Measurements from ENCODE around the gene LRFN4.
"Not testable (repeated sequence)": the region's sequence is repeated elsewhere in the genome, so short reads cannot be mapped to it uniquely, and the experiment has no call there.

The LRFN4 gene

DNA sequence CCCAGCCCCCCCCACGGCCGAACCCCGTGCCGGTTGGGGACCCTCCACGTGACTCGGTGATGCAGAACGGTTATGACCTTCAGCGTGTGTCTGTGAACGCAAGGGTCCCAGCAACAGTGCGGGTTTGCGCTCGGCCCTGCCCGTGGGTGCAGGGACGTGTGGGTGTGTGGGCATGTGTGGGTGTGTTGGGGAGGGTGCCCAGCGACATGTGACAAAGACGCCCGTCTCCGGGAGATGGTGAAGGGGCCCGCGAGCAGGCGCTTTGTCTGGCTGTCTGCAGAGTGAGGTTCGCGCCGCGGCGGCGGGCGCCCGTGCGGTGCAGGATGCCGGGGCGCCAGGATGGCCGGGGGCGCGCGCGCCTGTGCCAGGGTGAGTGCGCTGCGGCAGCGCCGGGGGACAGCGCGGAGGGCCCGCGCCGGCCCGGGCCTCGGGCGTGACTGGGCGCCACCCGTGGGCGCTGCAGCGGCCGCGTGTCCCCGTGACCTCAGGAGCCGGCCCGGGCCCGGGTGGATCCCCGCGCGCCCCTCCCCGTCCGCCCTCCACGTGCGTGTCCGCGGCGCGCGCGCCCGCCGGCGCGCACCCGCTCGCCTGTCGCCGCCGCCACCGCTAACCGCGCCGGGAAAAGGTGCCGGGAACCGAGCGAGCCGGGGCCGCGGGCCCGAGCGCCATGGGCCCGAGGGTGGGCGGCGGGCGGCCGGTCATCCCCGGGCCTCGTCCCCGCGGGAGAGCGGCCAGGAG, at the start of gene LRFN4:
Gene LRFN4, plus strand, starts transcription at position 569 of the 738 bp plus-strand sequence. CDS start 681 bp downstream, outside the sequence.
- peak; percentile 59 to 95 for DNase-seq

GRCh38 chr11:66809592-66809991, 47.3 kb upstream of the LRFN4 start:
- no peak for DNase-seq

DNA sequence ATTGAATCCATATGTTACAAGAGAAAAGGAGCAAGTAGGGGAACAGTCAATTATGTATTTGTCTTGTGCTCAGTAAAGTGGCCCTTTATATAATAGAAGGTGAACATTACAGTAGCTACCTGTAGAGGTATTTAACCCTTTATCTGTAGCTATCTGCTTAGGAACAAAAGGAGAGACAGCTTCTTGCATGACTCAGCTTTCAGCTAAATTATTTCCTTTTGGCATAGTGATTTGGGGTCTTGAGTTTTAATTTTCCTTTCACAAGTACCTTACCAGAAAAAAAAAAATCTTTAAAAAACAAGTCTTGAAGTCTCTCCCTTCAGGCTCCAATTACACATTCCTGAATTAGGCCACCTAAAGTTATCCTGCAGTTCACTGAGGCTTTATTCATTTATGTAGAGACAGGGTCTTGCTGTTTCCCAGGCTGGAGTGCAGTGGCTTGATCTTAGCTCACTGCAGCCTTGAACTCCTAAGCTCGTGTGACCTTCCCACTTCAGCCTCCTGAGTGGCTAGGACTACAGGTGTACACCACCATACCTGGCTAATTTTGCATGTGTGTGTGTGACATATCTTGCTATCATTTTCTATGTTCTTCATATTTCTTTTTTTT, 46.2 kb upstream of the LRFN4 start:
- DNase-seq = no peak

DNA sequence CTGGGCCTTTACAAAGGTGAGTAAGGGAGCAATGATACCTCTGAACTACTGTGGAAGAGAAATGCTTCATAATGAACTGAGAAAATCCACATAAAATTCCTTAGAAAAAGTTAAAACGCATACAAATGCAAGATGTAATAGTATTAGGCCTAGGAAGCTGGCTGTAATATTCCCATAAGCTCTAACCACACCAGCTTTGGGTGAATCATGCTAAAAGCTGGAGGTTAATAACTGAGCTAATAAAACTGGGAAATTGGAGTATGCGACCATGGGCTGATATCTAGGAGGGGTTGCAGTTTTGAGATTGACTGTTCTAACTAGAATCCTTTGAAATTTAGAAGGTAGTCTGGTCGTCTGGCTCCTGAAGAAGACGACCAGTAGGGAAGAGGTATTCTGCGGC, 42.2 kb upstream of the LRFN4 start:
- DNase-seq = no peak

DNA sequence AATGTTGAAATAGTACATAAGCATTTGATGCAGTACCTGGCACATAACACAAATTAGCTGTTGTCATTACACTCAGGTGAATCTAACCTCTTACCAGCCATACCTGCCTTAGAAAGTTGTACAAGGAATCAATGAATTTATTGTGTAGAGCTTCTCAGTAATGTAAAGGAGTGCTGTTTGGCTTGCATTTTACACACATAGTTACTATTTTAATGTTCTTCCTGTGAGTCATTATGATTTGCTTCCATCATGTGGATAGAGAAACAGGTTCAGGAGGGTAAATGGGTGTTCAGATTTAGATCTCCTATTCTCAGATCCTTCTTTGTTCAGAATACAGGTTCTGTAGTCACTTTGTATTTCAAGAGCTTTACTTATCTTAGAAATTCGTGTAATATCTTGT, 41.2 kb upstream of the LRFN4 start:
- no peak for DNase-seq

- DNase-seq = no peak
These were observed 38.5 kb upstream of the LRFN4 start for GRCh38 chr11:66818231-66818955.

DNA sequence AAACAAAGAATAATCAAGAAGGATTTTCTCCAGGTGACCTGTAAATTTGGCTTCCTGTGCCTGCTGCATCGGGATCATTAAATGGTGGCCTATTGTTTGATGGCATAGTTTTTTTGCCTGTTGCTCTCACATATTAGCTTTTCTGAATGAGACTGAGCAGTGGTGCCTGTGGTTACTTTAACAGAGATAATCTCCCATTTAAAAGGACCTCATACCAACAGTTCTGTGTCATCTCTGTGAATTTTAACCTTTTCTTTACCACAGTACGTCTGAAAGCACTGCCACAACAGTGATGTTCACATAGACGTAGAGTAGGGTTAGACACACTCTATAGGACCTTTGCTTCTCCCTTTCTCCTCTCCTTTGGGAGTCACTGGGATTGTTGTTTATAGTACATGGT, 36.5 kb upstream of the LRFN4 start:
- DNase-seq = no peak

- DNase-seq = no peak
These were observed 36.0 kb upstream of the LRFN4 start for GRCh38 chr11:66820901-66821300.

DNA sequence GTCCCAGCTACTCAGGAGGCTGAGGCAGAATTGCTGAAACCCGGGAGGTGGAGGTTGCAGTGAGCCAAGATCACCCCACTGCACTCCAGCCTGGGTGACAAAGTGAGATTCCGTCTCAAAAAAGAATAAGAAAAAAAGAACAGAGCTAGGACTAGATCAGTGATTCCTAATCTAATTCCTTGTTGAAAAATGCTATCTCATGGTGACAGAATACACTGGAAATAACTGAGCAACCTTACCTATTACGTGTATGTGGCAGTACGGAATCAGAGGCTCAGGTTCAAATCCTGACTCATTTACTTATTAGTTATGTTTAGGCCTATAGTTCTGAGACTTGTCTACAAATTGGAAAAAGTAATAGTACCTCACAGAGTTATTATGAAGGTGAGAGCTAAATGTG, 33.2 kb upstream of the LRFN4 start:
- DNase-seq = no peak

- not testable (repeated sequence) for DNase-seq
These were observed 32.3 kb upstream of the LRFN4 start for GRCh38 chr11:66824573-66824972.

GRCh38 chr11:66834539-66834845, 22.4 kb upstream of the LRFN4 start:
- DNase-seq = no peak

DNA sequence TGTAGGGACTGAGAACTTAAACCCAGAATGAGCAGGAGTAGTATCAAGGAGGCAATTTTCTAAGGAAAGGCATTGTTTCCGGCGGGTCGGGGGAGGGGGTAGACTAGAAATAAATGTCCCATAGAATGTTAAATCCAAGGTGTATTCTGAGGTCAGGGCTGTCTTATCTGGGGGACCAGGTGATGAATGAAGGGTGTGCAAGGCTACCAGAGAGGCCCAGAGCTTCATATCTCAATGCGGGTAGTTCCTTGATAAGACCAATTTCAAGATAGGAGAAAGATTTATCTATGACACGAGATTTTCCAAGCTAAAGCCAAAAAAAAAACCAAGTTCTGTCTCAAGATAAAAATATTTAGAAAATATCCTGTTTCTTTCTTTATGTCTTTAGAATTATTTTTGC, 21.9 kb upstream of the LRFN4 start:
- no peak for DNase-seq

GRCh38 chr11:66835768-66836405, 21.0 kb upstream of the LRFN4 start:
- no peak for DNase-seq

GRCh38 chr11:66840317-66841091, 16.4 kb upstream of the LRFN4 start:
- no peak for DNase-seq

GRCh38 chr11:66841861-66842260, 15.0 kb upstream of the LRFN4 start:
- DNase-seq = no peak

DNA sequence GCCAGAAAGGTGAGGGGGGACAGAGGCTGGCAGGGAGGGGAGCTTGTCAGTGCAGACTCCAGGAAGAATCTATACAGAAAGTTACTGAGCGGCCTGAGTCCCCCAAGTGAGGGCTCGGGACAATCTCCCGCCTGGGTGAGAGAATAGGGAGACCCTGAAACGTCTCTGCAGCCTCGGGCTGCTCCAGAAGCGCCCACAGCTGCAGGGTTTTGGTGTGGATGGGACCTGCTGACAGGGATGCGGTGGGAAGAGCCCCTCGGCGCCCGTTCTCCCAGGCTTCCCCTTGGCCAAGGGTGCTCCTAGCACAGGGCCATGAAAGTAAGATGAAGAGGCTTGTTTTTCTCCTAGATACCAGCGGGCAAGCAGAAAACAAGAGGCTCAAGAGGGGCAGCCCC, 14.4 kb upstream of the LRFN4 start:
- DNase-seq = no peak

DNA sequence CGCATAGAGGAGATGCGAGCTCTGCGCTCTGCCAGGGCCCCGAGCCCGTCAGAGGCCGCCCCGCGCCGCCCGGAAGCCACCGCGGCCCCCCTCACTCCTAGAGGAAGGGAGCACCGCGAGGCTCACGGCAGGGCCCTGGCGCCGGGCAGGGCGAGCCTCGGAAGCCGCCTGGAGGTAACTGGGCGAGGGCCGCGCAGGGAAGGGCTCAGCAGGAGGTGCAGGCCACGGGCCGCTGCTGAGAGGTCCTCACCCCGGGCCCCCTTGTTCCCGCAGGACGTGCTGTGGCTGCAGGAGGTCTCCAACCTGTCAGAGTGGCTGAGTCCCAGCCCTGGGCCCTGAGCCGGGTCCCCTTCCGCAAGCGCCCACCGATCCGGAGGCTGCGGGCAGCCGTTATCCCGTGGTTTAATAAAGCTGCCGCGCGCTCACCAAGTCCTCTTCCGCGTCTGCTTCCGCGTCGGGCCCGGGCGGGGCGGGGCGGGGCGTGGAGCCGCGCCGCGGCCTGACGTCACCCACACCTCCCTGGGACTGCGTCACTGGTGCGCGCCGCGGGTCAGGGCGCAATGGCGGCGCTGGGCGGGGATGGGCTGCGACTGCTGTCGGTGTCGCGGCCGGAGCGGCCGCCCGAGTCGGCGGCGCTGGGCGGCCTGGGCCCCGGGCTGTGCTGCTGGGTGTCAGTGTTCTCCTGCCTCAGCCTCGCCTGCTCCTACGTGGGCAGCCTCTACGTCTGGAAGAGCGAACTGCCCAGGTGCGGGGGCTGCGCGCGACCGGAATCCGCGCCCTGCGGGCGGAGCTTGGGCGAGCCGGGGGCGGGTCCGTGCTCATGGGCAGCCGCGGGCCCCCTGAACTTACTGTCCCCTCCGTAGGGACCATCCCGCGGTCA, 13.7 kb upstream of the LRFN4 start, which contains the start of gene RCE1:
Gene RCE1, plus strand, starts transcription at position 546 of the 880 bp plus-strand sequence. Its CDS starts 15 bp downstream, at position 561.
- DNase-seq = peak; percentile 35 to 88

- no peak for DNase-seq
These were observed 12.9 kb upstream of the LRFN4 start for GRCh38 chr11:66843776-66844495.

DNA sequence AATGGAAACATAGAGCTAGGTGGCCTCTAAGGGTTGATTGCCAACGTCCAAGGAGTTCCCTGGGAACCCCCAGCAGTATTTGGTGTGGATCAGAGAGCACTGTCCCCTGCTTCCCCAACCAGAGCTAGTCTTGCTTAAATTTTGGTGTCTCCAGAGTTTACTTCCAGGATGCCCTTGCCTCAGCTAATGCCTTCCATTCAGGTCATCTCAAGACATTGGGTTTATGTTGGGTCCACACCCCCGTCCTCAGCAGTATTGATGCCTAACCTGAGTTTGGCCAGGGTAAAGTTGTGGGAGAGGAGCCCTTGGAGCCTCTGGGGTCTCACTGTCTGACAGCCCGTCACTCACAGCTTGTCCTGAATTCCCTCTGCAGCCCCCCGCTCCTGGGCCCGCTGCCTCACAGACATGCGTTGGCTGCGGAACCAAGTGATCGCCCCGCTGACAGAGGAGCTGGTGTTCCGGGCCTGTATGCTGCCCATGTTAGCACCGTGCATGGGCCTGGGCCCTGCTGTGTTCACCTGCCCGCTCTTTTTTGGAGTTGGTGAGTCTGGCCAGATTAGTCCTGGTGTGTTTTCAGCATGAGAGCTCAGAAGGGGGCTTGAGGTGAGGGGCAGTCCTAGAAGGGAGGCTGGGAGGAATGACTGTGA, 12.2 kb upstream of the LRFN4 start:
- no peak for DNase-seq

GRCh38 chr11:66845143-66845875, 11.6 kb upstream of the LRFN4 start:
- DNase-seq = no peak

Measured in bone marrow (tissue), 2 donors.